ENCODE measurements around the gene NCOR1.

DNA sequence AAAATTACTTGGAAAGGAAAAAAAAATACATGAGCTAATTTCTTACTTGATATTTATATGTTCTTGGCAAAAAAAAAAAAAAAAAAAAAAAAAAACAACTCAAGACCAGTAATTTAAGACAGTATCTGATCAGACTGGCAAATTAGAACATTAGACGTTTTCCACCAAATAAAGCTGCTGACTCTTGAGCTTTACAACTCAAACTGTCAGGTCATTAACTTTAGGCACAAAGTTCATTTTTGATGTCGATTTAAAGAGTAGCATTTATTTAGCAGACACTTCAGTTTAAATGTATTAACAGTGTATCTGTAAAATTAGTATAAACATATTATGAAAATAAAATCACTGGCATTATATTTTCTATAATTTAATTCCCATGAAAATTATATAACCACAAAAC is 66.7 kb downstream of the NCOR1 start:
- TF ChIP-seq, protein P1, sequence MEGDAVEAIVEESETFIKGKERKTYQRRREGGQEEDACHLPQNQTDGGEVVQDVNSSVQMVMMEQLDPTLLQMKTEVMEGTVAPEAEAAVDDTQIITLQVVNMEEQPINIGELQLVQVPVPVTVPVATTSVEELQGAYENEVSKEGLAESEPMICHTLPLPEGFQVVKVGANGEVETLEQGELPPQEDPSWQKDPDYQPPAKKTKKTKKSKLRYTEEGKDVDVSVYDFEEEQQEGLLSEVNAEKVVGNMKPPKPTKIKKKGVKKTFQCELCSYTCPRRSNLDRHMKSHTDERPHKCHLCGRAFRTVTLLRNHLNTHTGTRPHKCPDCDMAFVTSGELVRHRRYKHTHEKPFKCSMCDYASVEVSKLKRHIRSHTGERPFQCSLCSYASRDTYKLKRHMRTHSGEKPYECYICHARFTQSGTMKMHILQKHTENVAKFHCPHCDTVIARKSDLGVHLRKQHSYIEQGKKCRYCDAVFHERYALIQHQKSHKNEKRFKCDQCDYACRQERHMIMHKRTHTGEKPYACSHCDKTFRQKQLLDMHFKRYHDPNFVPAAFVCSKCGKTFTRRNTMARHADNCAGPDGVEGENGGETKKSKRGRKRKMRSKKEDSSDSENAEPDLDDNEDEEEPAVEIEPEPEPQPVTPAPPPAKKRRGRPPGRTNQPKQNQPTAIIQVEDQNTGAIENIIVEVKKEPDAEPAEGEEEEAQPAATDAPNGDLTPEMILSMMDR (conservative IDR thresholded peaks at IDR 0.05): no peak
- no peak for TF ChIP-seq ZFX (IDR thresholded peaks at IDR 0.05)

Measured in C4-2B (cell line).